Ishikawa (cell line): ENCODE results near the gene LRRC40.

ENCODE experiments used
- MAX ChIP-seq: IDR thresholded peaks from 2 replicates; pipeline ENCODE4 v1.6.1; 2012
- RAD21 ChIP-seq: IDR thresholded peaks from 2 replicates; pipeline ENCODE4 v1.6.1; 2012; ENCODE audit warnings: low read depth
- REST ChIP-seq: IDR thresholded peaks from 2 replicates; pipeline ENCODE4 v1.6.1; 2012; ENCODE audit warnings: low read depth, mild to moderate bottlenecking

GRCh38 chr1:70234733-70235132, 29.4 kb upstream of the LRRC40 start:
- TF ChIP-seq REST (no peak), RAD21 (no peak), MAX (no peak)
